Left lung (tissue), 10 donors: ENCODE results near the gene CNTFR. TPM values are rescaled to one million over a fixed set of nuclear protein-coding genes. Genes with fewer than 3 reads are reported as not detected.

Experiments
- ATAC-seq: fragments of 200-7000 bp; cut with Tn5 transposase; one replicate; pipeline ENCODE4 v1.9.1; 2020; ENCODE audit warnings: moderate library complexity
- DNase-seq, 4 donors: peaks; one replicate each; pipeline ENCODE4 v3.0.0-alpha.2; 2013 to 2020
- H3K27ac ChIP-seq, 2 donors: fragments of 200-600 bp; sonication (generic) in 1 of 2; one replicate each; pipeline versions ENCODE4 v1.5.0 to v1.8.0; 2020 to 2021
- H3K27me3 ChIP-seq, 2 donors: fragments of 200-600 bp; sonication (generic) in 1 of 2; one replicate each; pipeline versions ENCODE4 v1.5.0 to v1.8.0; 2020 to 2021
- H3K36me3 ChIP-seq, 2 donors: fragments of 200-600 bp; sonication (generic) in 1 of 2; one replicate each; pipeline versions ENCODE4 v1.5.0 to v1.8.0; 2020 to 2021
- H3K4me1 ChIP-seq, 2 donors: fragments of 200-600 bp; one replicate each; pipeline ENCODE4 v1.8.0; 2021
- H3K4me3 ChIP-seq, 2 donors: fragments of 200-600 bp; sonication (generic) in 1 of 2; one replicate each; pipeline versions ENCODE4 v1.5.0 to v1.8.0; 2020 to 2021; ENCODE audit warnings: mild to moderate bottlenecking in 1 of 2
- H3K9me3 ChIP-seq, 2 donors: fragments of 200-600 bp; sonication (generic) in 1 of 2; one replicate each; pipeline versions ENCODE4 v1.5.0 to v1.8.0; 2020 to 2021
- intact Hi-C, 2 donors: fragments of 100-400 bp; cut with DNase I; formaldehyde crosslinking; loops; one replicate each; pipeline versions ENCODE4 v1.11.2 to v1.14.2; 2022
- polyA plus RNA-seq, 6 donors: library from polyadenylated mRNA; unstranded; fragments of 120-200 nt; gene quantifications; one replicate each; pipeline ENCODE4 v1.2.1, GENCODE V29; 2013; ENCODE audit not compliant: insufficient read length in 6 of 6
- total RNA-seq, 2 donors: library from RNA; stranded (reverse); fragmentation: NEBNext Ultra II Directional; extraction: Animal tissue kit (Norgen Biotek cat#: 25700); gene quantifications; one replicate each; pipeline ENCODE4 v1.2.1, GENCODE V29; 2021
- TF ChIP-seq, protein P1 (sequence below), 2 donors: fragments of 200-600 bp; sonication (generic) in 1 of 2; IDR thresholded peaks; one replicate each; pipeline versions ENCODE4 v1.5.0 to v1.8.0; 2021; ENCODE audit warnings: antibody characterized with exemption in 2 of 2
- donor health status: DM: no; HTN: yes; CAD: no.
- donor health status: DM: no; HTN: no; CAD: no.

The CNTFR gene
- total and polyA plus RNA-seq, 8 donors, result 0.90 to 35.6 (median 26.9) TPM

DNA sequence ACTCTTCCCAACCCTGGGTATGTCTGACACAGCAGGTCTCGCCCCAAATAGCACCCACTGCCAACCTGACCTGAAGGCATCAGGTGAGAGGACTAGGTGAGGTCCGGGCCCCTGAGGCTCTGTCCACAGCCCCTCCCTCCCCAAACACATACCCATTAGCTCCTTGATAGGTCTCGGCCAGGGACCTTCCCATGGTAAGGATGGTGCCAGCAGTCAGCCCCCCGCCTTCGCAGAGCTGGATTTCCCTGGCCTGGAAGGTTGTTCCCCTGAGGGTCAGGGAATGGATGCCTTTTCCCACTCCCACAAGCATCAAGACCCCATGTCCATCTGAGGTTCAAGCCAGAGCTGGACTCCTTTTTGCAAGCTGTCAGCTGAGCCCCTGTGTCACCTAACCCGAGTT is 69.4 kb downstream of the CNTFR start:
- DNase-seq (no peak), ATAC-seq (no peak)
- no peak overlapping the region for H3K27ac ChIP-seq
- H3K9me3 ChIP-seq, result no peaks in the 10 kb centered on the region
- no peak overlapping the region for H3K4me3 ChIP-seq
- peaks cover 0 to 31% of the 10 kb centered on the region in 2 donors for H3K27me3 ChIP-seq
- peaks cover 0 to 10% of the 10 kb centered on the region in 2 donors for H3K4me1 ChIP-seq
- H3K36me3 ChIP-seq, result no peaks in the 10 kb centered on the region
- intact Hi-C loops, result no loop called here
- TF ChIP-seq, protein P1, sequence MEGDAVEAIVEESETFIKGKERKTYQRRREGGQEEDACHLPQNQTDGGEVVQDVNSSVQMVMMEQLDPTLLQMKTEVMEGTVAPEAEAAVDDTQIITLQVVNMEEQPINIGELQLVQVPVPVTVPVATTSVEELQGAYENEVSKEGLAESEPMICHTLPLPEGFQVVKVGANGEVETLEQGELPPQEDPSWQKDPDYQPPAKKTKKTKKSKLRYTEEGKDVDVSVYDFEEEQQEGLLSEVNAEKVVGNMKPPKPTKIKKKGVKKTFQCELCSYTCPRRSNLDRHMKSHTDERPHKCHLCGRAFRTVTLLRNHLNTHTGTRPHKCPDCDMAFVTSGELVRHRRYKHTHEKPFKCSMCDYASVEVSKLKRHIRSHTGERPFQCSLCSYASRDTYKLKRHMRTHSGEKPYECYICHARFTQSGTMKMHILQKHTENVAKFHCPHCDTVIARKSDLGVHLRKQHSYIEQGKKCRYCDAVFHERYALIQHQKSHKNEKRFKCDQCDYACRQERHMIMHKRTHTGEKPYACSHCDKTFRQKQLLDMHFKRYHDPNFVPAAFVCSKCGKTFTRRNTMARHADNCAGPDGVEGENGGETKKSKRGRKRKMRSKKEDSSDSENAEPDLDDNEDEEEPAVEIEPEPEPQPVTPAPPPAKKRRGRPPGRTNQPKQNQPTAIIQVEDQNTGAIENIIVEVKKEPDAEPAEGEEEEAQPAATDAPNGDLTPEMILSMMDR (IDR thresholded peaks at IDR 0.05), result no peak

DNA sequence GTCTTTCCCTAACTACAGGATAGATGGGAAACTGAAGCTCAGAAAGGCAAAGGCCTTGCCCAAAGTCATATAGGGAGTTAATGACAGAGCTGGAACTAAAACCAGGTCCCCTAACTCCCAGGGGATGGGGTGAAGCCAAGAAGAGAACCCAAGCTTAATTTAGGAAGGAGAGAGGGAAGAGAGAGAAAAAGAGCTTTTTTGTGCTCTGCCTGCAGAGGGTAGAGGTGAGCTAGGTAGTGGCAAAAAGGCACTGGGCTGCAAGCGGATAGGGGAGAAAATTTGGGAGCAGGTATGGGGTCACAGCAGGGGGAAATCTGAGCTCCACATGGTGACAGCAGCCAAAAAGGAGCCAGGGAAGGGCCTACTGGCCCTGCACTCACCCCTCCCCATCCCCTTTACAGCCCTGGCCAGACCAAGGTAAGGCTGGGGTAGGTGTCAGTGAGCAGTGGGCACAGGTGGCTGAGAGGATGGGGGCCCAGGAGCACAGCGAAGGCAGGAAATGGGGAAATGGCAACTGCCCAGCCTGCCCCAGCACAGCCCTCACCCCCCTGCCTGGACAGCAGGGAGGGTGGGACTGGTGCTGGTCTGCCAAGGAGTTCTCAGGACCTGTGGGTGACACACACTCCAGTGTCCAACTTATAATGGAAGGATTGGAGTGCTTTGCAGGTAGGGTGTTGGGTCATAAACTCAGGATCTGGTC is 70.1 kb downstream of the CNTFR start:
- no peak for DNase-seq
- intact Hi-C loops, result no loop called here

GRCh38 chr9:34518896-34519295 is 70.6 kb downstream of the CNTFR start:
- no peak overlapping the region for H3K27ac ChIP-seq
- TF ChIP-seq, protein P1 (IDR thresholded peaks at IDR 0.05), result no peak
- H3K36me3 ChIP-seq, result no peaks in the 10 kb centered on the region
- no peaks in the 10 kb centered on the region for H3K9me3 ChIP-seq
- peaks cover 0 to 10% of the 10 kb centered on the region in 2 donors for H3K4me1 ChIP-seq
- no peak for DNase-seq
- H3K4me3 ChIP-seq, result no peak overlapping the region
- no peak for ATAC-seq
- intact Hi-C loops, result no loop called here
- H3K27me3 ChIP-seq, result peaks cover 0 to 22% of the 10 kb centered on the region in 2 donors

More for the DNA sequence above, 70.1 kb downstream of the CNTFR start:
- H3K36me3 ChIP-seq, result no peaks in the 10 kb centered on the region
- H3K4me1 ChIP-seq, result peaks cover 0 to 10% of the 10 kb centered on the region in 2 donors
- no peak for ATAC-seq
- no peak overlapping the region for H3K4me3 ChIP-seq
- H3K27me3 ChIP-seq, result peaks cover 0 to 27% of the 10 kb centered on the region in 2 donors
- no peak overlapping the region for H3K27ac ChIP-seq
- H3K9me3 ChIP-seq, result no peaks in the 10 kb centered on the region
- TF ChIP-seq, protein P1 (IDR thresholded peaks at IDR 0.05), result no peak

DNA sequence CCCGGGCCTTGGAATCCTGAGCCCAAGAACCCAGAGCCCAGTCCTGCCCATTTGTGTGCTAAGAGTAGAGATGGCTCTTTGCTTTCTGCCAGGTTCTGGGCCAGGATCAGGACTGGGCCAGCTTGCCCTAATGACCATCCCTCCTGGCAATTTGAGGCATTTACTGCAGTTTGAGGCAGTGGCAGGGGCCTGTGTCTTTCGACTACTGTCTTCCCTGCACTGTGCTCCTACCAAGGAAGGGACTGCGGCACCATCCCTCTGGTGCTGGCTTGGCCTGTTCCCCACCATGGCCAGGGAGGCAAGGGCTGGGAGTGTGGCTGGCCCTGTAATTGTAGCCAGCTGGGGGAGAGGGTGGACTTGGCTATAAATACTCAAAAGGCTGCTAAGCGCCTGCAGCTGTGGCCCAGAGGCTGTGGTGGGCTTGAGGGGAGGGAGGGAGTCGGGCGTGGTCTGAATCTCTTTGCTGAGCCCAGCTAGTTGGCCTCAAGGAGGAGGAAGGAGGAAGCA is 71.4 kb downstream of the CNTFR start:
- Histone ChIP-seq H3K27ac (no peak overlapping the region), H3K9me3 (no peaks in the 10 kb centered on the region), H3K4me3 (no peak overlapping the region), H3K4me1 (peaks cover 0 to 5% of the 10 kb centered on the region in 2 donors), H3K27me3 (peaks cover 0 to 14% of the 10 kb centered on the region in 2 donors), H3K36me3 (no peaks in the 10 kb centered on the region)
- ATAC-seq (no peak), DNase-seq (no peak)
- intact Hi-C loops, result no loop called here
- TF ChIP-seq, protein P1 (IDR thresholded peaks at IDR 0.05), result no peak

DNA sequence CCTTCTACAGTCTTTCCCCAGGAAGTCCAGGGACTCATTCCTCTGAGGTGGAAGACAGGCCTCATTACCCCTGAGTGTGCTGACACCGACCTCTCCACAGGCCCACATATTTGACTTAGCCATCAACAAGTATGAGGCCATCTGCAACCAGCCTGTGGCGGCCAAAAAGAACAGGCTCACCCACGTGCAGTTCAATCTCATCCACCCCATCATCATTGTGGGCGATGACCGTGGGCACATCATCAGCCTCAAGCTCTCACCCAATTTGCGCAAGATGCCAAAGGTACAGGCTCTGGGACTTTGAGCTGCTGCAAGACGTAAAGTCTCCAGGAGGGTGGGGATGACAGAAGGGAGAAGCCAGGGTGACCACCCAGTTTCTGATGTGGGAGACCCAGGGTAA is 72.3 kb downstream of the CNTFR start:
- Histone ChIP-seq H3K4me1 (no peaks in the 10 kb centered on the region), H3K4me3 (no peak overlapping the region), H3K9me3 (no peaks in the 10 kb centered on the region), H3K36me3 (no peaks in the 10 kb centered on the region), H3K27ac (no peak overlapping the region), H3K27me3 (peaks cover 0 to 6% of the 10 kb centered on the region in 2 donors)
- intact Hi-C loops, result no loop called here
- DNase-seq (no peak), ATAC-seq (no peak)
- TF ChIP-seq, protein P1 (IDR thresholded peaks at IDR 0.05), result no peak
